Glutamatergic neuron (in vitro differentiated cells): Measurements from ENCODE around the gene TMC1. TPM values are rescaled to one million over a fixed set of nuclear protein-coding genes. Genes with fewer than 3 reads are reported as not detected.

ENCODE experiments used
- DNase-seq: peaks from one replicate; pipeline ENCODE4 v3.0.0; 2022
- H3K27ac Mint-ChIP-seq: one replicate; pipeline ENCODE4 v1.8.0; 2020; ENCODE audit warnings: mild to moderate bottlenecking, mixed read lengths, inconsistent platforms; ENCODE audit not compliant: unreplicated experiment
- H3K27me3 Mint-ChIP-seq: one replicate; pipeline ENCODE4 v1.8.0; 2020; ENCODE audit warnings: mild to moderate bottlenecking, moderate library complexity, mixed read lengths, inconsistent platforms; ENCODE audit not compliant: unreplicated experiment
- H3K36me3 Mint-ChIP-seq: one replicate; pipeline ENCODE4 v1.8.0; 2020; ENCODE audit warnings: mild to moderate bottlenecking, mixed read lengths, inconsistent platforms; ENCODE audit not compliant: unreplicated experiment
- H3K4me1 Mint-ChIP-seq: one replicate; pipeline ENCODE4 v1.8.0; 2020; ENCODE audit warnings: mild to moderate bottlenecking, low read depth, mixed read lengths, inconsistent platforms; ENCODE audit not compliant: unreplicated experiment
- H3K4me3 Mint-ChIP-seq: one replicate; pipeline ENCODE4 v1.8.0; 2020; ENCODE audit warnings: mild to moderate bottlenecking, mixed read lengths, inconsistent platforms; ENCODE audit not compliant: unreplicated experiment
- H3K9me3 Mint-ChIP-seq: one replicate; pipeline ENCODE4 v1.8.0; 2020; ENCODE audit warnings: mild to moderate bottlenecking, moderate library complexity, mixed read lengths, inconsistent platforms; ENCODE audit not compliant: unreplicated experiment
- total RNA-seq: library from RNA; stranded (reverse); fragmentation: NEBNext Ultra II Directional; extraction: Animal tissue kit (Norgen Biotek cat#: 25700); gene quantifications from one replicate; pipeline ENCODE4 v1.2.1, GENCODE V29; 2021; ENCODE audit not compliant: unreplicated experiment
- TF ChIP-seq, protein P1 (sequence below): fragments of 200-600 bp; sonication (generic); IDR thresholded peaks from one replicate; pipeline ENCODE4 v1.5.0; 2021; ENCODE audit not compliant: partially characterized antibody, unreplicated experiment

The TMC1 gene
- total RNA-seq, 1 donor from 2014 or later = not detected

DNA sequence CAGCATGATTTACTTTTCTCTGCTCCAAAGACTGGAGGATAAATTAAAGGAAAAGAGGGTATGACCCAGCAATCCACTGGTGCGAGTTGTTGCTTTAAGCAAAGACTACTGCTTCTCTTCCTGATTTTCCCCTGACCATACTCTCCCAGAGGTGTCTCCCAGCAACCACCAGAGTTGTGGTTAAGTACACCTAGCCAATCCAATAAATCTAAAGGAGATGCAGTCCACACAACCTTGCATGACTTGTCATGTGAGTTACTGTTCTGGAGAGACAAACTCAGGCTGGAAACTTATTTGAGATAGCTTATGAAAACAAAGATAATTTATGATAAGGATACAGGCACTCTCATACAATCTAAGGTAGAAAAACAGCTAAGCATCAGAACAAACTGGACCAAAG lies 11.9 kb downstream of the TMC1 start:
- no peaks in the 10 kb centered on the region for H3K4me1 Mint-ChIP-seq
- peaks cover 6% of the 10 kb centered on the region for H3K36me3 Mint-ChIP-seq
- no peak overlapping the region for H3K4me3 Mint-ChIP-seq

DNA sequence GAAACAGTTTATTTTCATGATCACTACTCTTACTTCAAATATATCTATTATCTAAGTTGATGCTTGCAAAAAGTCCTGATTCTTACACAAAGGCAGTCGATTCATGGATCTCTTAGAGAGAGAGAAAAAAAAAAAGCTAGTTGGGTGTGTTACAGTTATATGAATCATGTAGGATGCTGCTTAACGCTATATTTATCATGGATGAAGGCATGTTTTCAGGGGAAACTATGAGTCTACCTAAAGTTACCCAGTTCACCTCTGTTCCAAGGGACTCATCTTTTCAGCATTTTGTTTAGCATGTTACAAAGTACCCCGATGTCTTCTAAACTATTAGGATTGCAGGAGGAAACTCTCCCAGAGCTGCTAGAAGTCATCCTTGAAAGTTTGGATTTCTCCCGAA lies 13.5 kb downstream of the TMC1 start:
- TF ChIP-seq, protein P1, sequence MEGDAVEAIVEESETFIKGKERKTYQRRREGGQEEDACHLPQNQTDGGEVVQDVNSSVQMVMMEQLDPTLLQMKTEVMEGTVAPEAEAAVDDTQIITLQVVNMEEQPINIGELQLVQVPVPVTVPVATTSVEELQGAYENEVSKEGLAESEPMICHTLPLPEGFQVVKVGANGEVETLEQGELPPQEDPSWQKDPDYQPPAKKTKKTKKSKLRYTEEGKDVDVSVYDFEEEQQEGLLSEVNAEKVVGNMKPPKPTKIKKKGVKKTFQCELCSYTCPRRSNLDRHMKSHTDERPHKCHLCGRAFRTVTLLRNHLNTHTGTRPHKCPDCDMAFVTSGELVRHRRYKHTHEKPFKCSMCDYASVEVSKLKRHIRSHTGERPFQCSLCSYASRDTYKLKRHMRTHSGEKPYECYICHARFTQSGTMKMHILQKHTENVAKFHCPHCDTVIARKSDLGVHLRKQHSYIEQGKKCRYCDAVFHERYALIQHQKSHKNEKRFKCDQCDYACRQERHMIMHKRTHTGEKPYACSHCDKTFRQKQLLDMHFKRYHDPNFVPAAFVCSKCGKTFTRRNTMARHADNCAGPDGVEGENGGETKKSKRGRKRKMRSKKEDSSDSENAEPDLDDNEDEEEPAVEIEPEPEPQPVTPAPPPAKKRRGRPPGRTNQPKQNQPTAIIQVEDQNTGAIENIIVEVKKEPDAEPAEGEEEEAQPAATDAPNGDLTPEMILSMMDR = no peak
- Mint-ChIP-seq H3K4me1 (no peaks in the 10 kb centered on the region), H3K27ac (no peak overlapping the region)

More for the DNA sequence above, 11.9 kb downstream of the TMC1 start:
- Mint-ChIP-seq H3K9me3 (peaks cover 2% of the 10 kb centered on the region), H3K27ac (no peak overlapping the region), H3K27me3 (no peaks in the 10 kb centered on the region)
- TF ChIP-seq, protein P1 = no peak
- DNase-seq = no peak

DNA sequence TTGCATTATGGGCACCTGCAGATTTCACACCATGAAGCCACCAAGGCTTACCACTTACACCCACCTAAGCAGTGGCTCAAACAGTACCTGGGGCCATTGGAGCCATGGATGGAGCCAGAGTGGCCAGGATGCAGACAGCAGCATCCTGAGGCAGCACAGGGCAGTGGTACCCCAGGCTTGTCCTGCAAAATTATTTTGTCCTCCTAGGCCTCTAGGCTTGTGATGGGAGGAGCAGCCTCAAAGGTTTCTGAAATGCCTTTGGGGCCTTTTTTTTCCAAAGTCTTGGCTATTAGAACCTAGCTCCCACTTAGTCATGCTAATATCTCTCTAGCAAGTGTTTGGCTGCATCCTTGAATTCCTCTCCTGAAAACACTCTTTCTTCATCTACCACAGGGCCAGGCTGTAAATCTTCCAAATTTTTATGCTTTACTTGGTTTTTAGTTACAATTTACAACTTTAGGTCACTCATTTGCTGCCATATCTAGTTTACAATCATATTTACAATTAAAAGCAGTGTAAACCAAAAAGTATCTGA lies 15.7 kb downstream of the TMC1 start:
- H3K36me3 Mint-ChIP-seq = peaks cover 6% of the 10 kb centered on the region
- H3K27ac Mint-ChIP-seq = no peak overlapping the region
- TF ChIP-seq, protein P1 = no peak
- no peak for DNase-seq
- H3K9me3 Mint-ChIP-seq = peaks cover 4% of the 10 kb centered on the region
- H3K27me3 Mint-ChIP-seq = peaks cover 2% of the 10 kb centered on the region
- no peaks in the 10 kb centered on the region for H3K4me1 Mint-ChIP-seq
- H3K4me3 Mint-ChIP-seq = no peak overlapping the region

More for the DNA sequence above, 13.5 kb downstream of the TMC1 start:
- H3K9me3 Mint-ChIP-seq = peaks cover 4% of the 10 kb centered on the region
- peaks cover 6% of the 10 kb centered on the region for H3K36me3 Mint-ChIP-seq
- no peak overlapping the region for H3K4me3 Mint-ChIP-seq
- peaks cover 2% of the 10 kb centered on the region for H3K27me3 Mint-ChIP-seq
- no peak for DNase-seq

- Mint-ChIP-seq H3K36me3 (peaks cover 6% of the 10 kb centered on the region), H3K4me1 (no peaks in the 10 kb centered on the region), H3K9me3 (peaks cover 2% of the 10 kb centered on the region), H3K4me3 (no peak overlapping the region), H3K27ac (no peak overlapping the region), H3K27me3 (peaks cover 2% of the 10 kb centered on the region)
- no peak for DNase-seq
- TF ChIP-seq, protein P1 = no peak
Measured at GRCh38 chr9:72537671-72538070, 16.3 kb downstream of the TMC1 start.

DNA sequence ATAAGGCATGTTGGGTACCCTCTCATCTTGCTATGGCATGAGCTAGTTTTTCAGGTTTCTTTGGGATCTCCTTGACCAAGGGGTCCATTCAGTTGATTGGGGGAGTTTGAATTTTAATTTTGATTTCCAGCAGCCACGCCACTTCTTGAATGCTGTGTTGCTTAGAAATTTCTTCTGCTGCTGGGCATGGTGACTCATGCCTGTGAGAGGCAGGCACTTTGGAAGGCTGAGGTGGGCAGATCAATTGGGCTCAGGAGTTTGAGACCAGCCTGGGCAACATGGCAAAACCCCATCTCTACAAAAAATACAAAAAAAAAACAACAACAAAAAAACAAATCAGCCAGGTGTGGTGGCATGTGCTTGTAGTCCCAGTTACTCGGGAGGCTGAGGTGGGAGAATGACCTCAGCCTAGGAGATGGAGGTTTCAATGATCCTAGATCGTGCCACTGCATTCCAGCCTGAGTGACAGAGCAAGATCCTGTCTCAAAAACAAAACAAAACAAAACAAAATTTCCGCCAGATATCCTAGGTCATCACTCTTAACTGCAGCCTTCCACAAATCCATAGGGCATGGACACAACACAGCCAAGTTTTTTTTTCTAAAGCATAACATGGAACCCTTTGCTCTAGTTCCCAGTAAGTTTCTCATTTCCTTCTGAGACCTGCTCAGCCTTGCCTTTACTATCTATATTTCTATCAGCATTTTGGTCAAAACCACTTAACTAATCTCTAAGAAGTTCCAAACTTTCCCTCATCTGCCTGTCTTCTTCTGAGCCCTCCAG lies 17.7 kb downstream of the TMC1 start:
- Mint-ChIP-seq H3K27ac (no peak overlapping the region), H3K27me3 (peaks cover 2% of the 10 kb centered on the region), H3K4me3 (no peak overlapping the region), H3K36me3 (peaks cover 6% of the 10 kb centered on the region), H3K4me1 (no peaks in the 10 kb centered on the region), H3K9me3 (peaks cover 2% of the 10 kb centered on the region)
- TF ChIP-seq, protein P1 = no peak
- no peak for DNase-seq
